ENCODE results near the gene COL23A1.

- no peak for TF ChIP-seq ATF2 (tag by site-specific recombination; IDR thresholded peaks at IDR 0.05; ENCODE audit: low read depth)
- TF ChIP-seq CTCF (tag by site-specific recombination; IDR thresholded peaks at IDR 0.05) = no peak
- no peak for TF ChIP-seq ZNF23 (tag by site-specific recombination; IDR thresholded peaks at IDR 0.05; ENCODE audit: borderline replicate concordance)
- no peak for TF ChIP-seq ZNF324 (tag by site-specific recombination; IDR thresholded peaks at IDR 0.05)
- no peak for TF ChIP-seq PRDM6 (tag by site-specific recombination; IDR thresholded peaks at IDR 0.05)
- no peak for TF ChIP-seq ZNF423 (tag by site-specific recombination; IDR thresholded peaks at IDR 0.05)
- TF ChIP-seq ZNF501 (tag by site-specific recombination; IDR thresholded peaks at IDR 0.05) = no peak
- no peak for TF ChIP-seq ZNF24 (tag by site-specific recombination; IDR thresholded peaks at IDR 0.05)
- no peak for TF ChIP-seq ZBTB20 (tag by site-specific recombination; IDR thresholded peaks at IDR 0.05)
- no peak for TF ChIP-seq SETDB1 (IDR thresholded peaks at IDR 0.05; ENCODE audit: insufficient read length, low read length)
- TF ChIP-seq ELK4 (IDR thresholded peaks at IDR 0.05; ENCODE audit: borderline replicate concordance, low read depth, low read length) = no peak
- no peak for TF ChIP-seq AEBP2 (tag by site-specific recombination; IDR thresholded peaks at IDR 0.05; ENCODE audit: borderline replicate concordance)
- TF ChIP-seq ZNF280D (tag by site-specific recombination; IDR thresholded peaks at IDR 0.05) = no peak
Observed at GRCh38 chr5:178530526-178530925, 59.7 kb downstream of the COL23A1 start.

Measured in HEK293 (cell line).